ENCODE results near the gene FANCC.

FANCC gene

DNA sequence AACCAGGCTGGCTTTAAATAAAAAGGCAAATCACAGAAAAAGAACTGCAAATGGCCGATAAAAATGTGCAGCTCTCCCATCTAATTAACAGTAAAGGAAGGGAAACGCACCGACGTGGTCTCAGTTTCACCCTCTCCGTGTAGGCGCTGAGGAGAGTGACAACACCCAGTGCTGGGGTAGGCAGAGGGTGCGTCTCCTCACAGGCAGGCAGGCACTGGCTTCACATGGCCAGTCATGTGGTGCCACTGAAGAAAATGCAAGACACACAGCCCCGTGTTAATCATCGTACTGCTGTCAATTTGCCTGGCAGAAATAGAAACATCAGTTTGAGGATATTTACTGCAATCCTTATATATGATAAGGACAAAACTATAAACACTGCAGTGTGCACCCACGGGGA is 178.4 kb downstream of the FANCC start:
- no peak for DNase-seq

DNA sequence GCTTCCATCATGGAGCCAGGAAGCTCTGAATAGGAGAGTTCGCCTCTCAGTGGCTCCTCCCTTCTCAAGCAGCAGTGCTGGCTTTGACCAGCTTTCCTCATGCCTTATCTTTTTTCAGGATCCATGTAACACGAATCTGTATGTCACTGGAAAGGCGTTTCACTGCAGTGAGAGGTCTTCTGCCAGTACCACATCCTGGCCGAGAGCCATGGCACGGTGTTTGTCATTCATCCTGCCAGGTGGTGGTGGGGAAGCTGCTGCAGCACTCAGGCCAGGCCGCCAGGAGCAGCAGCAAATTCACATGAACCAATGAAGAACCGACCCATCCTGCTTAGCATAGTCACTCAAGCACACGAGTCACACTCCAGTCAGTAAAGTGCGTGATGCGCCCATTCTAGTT is 179.0 kb downstream of the FANCC start:
- no peak for DNase-seq

DNA sequence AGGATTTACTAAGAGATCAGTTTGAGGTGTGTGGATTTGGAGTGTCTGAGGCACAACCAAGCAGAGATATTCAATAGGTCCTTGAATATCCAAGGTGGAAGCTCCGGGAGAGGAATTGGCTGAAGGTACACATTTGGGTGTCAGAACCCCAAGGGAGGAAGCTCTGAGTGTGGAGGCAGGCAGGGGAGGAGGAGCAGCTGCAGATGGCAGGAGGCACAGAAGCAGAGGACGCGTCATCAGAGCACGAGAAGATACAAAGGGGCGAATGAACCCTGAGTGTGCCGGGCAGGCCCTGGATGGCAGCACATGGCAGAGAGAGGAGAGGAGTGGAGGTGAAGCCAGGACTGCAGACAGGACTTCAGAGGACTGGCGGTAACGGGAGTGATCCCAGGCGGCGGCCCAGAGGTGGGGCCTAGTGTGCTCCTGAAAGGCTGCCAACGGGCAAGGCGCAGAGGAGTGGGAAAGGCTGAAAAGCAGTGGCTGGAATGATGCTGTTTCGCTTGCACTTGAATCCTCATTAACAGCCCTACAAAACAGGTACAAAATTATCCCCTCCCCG is 179.8 kb downstream of the FANCC start:
- no peak for DNase-seq

DNA sequence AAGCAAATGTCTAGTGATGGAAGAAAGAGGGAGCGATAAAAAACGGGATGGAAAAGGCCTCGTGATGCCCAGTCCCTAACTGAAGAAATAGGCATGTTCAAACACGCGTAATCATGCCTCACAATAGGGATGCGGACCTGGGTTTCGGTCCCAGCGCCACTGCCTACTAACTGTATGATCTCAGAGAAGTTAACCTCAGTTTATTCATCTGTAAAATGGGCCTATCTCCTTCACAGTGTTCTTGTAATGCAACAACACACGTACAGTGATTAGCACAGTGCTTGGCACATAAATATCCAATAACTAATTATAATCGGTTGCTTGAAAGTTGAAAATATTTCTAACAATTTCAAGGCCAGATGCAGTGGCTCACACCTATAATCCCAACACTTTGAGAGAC is 181.8 kb downstream of the FANCC start:
- no peak for DNase-seq

DNA sequence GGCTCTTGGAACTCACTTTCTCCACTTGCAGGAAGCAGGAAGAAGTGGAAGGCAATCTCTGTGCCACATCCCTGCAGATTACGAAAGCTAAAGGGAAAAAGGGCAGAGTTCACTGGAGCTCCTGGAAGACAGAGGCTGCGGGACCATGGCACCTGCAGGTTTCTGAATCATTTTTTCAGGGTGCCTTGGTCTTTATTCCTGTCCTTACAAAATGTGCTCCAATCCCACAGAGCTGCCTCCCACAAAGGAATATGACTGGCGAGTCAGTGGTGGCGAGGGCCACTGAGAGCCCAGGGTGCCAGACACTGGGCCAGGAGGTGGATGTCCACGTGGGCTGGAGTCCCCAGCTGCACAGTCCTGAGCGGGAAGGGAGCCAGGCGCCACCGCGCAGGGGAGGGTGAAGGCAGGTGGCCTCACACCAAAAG is 183.0 kb downstream of the FANCC start:
- no peak for DNase-seq

DNA sequence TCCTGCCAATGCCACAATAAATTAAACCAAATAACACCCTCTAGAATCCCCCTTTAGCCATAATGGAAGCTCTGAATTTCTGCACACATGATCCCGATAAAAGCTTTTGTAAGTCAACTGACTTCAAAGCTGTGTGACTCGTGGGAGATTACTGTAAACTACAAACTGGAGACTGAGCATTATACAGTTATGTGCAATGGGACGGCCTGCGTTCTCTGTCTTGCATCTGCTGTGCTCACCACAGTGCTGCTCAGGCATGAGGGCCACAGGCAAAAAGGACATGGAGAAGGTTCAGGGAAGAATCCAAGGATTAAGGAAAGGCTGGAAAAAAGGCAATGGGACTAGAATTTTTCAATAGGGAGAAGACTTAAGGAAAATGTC is 184.2 kb downstream of the FANCC start:
- no peak for DNase-seq

DNA sequence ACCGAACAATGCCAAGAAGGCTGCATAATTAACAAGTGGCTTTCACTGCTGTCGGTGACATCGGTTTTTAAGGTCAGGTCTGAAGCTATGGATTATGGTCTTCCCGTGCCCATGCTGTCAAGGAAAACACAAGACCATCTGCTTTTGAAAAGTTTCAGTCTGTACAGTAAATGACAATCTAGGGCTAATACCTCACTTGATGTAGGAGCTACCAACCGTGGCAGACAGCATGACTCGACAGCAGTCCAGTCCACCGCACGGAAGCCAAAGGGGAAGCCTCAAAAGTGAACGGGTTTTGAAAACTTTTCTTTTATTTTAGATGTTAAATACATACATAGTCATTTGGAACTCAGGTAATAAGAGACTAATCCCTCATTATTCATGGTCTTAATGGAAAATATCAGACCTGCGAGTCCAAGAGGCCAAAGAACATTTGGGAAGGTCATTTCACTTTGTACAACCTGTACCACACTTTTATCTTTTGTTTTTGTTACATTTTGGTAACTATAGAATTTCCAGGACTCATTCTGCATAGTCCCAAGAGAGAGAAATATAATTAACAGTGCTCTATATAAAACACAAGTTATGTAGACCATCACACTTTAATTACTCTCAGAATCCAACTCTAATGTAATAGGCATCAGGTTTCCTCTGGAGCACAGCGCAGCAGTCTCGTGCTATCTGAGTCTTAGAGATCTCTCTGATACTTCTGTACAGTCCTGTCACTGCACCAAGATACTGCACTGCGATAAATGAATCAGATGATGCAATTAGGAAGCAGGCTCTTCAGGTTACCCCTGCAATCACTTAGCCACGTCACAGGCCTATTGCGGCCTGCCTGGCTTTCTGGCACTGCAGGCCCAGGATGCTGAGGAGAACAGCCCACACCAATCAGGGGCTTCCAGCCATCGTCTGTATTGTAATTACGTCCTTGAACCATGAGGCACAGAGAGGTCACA is 184.9 kb downstream of the FANCC start:
- no peak for DNase-seq

DNA sequence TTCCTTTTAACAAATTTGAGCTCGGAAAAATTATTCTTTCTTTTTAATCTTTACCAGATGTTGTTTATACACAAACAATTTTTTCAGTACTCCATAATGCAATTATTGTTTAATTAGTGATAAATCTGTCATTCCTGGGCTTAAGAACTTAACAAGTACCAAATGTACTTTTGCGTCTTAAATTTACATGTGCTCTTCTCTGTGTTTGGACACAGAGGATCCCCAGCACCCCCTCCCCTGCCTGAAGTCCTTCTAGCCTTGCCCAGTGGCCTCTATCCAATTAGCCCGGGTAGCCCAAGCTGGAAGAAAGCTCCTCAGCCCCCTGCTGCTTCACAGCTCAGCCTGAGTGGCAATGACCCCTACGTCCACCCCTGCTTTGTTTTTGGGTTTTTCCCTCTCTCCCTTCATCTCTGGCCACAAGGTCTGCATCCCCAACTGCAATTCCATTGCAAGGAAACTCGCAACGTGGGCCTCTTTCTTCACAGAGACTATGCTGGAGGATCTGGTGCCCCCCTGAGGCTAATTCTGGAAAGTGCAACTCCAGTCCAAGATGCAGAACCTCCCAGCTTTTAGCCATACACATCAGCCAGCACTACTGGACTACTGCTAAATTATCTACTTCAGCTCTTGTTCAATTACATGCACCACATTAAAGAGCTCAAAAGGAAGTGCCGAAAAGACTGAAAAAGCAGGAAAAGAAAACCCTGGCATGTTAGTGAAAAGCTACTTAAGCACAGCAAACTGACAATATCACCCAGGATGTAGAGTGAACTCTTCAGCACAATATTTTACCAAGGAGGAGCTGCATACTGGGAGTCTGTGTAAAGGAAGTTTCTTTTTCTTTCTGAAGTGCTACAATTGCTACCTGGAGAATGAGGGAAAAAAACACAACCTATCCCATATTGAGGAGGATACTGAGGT is 186.2 kb downstream of the FANCC start:
- DNase-seq: peak; percentile 42

DNA sequence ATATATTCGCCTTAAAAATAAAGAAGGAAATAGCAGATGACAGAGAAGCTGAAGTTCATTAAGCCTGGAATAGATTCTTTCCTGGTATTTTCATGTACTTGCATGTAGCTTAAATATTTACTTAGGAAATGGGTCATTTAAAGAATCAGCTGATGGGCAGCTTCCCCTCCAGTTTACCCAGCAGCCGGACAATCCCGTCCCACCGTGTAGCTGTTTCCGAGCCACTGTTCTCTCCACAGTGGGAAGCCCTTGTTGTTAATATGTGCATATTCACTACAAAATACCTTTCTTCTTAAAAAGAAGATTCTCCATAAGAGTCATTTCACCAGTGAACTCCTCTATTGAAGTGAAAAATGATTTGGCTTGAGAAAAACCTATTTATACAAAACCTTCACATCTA is 187.0 kb downstream of the FANCC start:
- DNase-seq: no peak

DNA sequence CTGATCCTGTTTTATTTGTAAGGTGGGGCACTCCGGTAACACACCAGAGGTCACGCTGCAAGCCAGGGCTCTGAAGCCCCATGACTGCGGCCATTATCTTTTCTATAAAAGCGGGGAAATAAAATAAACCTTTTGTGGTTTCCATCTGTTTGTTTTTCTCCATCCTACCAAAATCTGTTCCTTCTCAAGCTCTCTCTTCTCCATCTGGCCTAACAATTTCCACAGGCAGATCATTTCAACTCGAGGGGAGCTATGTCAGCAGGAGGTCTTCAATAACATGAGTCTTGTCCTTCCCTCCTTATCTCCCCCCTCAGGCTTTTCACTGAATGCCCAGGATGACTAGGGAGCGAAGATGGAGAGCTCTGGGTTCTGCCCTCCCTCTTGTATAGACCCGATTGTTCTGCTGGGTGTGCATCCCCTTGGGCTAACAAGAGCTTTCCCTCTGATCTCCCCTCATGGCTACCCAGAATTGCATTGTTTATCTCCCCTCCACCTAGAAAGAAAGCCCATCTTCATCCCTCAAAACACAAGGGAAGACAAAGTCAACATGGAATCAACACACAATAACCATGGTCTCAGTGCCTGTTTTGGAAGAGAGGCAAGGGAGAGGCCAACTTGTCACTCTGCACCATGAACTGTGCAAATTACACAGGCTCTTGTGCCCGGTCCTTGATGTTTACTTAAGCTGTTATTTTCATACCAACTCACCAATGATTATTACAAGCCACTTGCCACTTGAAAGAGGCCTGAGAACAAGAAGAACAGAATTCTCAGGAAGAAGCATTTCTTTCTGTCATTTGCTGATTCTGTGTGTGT is 187.8 kb downstream of the FANCC start:
- no peak for DNase-seq

DNA sequence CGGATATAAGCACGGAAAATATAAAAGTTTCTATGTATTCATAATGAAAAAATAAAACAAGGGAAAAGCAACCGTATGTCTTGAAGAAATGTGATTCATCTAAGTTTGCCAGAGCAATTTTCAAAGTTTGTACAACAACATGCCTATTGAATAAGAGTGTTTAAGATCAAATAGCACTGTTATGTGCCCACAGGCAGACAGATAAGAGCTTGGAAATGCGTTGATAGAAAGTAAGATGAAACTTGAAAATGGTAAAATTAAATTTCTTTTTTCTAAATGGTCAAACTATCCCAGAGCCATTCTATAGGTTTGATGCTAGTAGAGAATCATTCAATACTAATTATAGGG is 189.4 kb downstream of the FANCC start:
- no peak for DNase-seq

DNA sequence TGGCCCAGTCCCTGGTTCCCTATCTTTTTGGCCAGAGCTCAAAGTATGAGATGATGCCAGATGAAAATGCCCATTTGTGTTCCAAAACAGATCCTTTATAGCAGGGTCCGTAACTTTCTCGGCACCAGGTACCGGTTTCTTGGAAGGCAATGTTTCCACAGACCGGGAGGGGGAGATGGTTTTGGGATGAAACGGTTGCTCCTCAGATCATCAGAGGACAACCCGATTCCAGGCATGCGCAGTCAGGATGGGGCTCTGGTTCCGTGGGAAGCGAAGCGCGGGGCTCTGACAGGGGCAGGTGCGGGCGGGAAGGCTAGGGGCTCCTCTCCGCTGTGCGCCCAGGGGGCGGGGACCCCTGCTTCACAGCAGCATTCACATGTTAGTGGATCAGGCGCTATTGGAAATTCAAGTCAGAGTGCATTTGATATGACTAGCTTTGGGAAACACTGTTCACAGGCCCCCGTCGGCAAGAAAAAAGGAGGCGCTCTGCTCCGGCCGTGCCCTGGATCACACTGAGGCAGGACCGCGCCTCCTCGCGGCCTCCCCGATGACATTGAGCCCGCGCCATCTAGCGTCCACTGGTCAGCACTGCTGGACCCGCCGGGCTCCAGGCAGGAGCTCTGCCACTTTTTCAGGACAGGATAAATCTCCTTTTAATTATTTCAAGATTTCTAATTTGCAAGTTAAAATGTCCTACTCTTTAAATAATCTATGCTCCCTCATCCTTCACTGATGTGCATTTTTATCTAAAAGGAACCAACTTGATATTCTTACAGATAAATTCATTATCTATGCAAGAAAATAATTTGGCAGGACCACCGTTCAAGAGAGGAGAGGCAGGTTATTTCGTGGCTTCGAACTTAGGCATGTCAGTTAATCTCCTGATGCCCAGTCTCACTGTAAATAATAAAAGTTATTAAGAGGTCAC is 190.0 kb downstream of the FANCC start:
- peak; percentile 73 for DNase-seq

DNA sequence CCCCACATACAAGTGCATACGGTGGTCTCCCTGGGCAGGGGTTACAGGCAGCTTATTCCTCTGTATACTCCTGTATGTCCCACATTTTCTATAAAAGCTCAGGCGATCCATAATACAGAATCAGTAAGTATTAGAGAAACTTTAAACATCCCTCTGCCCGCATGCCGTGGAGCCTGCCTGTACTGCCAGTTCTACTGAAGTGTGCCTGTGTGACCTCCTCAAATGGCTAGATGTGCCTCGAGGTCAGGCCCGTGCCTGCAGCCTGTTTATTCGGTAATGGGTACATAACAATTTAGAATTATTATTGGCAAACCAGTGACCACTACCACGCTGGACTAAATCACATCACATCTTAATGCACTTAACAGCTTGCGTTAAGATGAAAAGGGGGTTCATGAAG is 190.8 kb downstream of the FANCC start:
- no peak for DNase-seq

DNA sequence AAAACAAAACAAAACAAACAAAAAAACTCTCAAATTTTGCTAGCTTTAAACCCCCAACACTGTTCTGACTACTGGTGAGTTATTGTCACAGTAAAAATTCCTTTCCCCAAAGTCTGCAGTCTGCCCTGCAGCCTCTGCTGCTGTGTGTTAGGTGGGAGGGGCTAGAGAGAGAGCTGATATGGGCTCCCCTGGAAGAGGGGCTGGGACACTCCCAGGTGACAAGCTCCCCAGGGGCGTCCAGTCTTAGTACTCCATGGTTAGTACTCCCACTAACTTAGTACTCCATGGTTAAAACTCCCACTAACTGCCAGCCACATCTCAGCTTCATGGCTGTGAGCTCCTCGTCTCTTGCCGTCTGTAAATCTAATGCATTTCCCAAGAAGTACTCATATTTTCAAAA is 191.9 kb downstream of the FANCC start:
- no peak for DNase-seq

DNA sequence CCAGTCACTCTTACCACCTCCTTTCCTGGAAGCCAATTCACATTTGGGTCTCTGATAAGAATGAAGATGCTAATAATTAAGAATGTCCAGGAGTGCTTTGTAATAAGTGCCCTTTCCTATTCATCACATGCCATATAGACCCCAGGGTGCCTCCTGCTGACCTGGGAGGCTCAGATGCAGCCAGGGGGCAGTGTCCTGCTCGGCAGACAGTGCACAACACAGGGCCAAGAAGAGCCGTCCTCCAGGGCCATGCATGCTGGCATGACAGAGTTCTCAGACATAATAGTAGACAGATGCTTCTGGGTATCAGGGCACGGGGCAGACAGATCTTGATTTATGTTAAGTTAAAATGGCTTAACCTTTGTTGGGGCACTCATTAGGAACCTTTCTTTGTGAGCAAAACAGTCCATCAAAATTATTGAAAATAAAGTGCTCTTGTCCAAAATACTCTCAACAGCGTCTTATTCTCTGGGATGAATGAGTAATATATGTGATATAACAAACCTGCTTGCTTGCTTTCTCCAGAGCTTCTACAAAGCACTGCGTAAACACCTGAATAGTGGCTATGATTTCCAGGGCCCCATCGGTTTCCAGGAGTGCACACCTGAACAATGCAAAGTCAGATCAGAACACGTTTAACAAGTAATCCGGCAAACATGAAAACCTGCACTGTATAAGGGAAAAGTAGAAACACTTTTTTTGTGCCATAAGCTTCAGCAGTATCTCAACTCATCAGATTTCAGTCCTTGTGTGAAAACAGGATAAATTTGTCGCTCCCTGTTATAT is 192.7 kb downstream of the FANCC start:
- peak; percentile 3 for DNase-seq

DNA sequence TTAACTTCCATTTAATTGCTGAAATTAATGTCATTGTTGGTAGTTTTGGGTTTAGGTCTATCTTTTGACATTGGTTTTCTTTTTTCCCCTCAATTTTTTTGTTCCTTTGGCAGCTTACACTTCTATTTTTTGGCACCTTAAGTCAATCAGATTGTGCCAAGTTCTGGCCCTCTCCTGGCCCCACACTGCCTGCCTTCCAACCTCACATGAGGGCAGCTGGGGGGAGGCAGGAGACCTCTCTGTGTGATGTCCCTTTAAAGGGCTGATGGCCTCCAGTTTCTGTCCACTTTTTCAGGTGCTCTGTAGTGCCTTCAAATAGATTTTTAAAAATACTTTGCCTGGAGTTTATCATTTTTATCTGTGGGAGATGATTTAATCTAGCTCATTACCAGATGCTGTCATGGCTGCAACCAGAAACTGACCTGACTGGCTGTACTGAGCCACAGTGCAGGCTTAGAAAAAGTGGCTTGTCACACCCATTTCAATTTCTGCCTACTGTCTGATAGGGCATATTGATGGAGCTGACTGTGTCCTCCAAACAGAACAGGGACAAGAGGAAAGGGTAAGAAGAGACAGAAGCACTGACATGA is 196.6 kb downstream of the FANCC start:
- no peak for DNase-seq

DNA sequence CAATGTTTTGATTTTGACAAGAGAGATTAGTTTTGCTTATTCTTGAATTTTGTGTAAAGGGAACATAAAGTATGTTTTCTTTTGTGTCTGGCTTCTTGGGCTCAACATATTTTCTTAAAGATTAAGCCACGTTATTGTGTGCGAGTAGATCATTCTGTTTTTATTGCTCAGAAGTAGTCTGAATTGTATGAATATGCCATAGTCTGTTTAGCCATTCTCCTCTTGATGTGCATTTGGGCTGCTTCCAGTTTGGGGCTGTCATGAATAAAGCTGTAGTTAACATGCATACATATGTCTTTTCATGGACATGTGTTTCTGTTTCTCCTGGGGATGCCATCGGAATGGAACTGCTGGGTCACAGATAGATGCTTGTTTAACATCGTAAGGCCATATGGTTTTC is 198.9 kb downstream of the FANCC start:
- no peak for DNase-seq

DNA sequence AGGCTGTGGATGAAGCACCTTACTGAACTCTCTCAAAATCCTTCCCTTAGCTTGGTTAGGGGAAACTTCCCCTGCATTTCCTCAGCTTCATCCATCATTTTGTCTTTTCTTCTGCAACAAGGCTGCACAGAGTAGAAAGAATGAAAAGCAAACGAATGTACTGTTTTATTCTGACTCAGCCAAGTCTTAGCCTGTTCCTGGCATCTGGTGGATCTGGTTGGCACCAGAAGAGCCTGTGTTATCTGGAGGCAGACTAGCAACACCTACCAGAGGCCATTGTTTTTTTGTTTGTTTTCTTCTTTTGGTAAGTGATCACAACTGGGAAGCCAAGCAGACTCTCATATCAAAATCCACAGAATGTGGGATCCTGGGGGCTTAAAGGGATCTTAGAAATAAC is 200.7 kb downstream of the FANCC start:
- DNase-seq: no peak

DNA sequence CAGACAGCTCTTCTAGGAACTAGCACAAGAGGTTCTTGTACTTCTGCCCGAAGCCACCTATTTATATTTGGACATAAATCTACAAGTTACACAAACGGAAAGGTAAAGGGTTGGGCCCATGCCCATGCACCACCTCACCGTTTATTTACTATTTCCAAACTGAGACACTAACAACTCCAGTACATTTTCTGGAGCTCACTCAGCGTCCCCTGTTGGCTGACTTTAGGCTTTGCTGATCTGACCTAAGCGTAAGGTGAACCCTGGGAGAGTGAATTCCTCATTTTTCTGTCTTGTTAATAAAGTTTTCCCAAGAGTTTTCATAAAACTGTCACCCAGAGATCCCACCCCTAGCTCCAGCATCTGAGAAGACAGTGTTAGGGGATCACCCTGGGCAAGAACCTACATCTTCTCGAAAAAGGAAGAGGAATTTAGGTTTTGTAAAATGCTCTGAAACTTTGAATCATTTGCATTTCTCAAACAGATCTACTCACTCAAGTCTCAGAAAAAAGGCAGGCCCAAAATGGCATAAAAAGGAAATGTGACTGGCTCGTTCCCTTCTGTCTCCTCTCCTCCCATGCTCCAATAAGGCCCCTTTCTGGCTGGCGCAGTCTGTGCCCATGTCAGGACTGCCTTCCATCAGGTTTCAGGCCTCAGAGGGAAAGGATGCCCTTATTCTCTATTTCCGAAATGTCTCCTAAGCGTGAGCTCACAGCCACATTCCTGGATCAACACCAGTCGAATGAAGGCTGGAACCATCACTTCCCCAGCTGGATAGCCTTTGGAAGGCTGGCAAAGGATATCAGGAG is 201.3 kb downstream of the FANCC start:
- DNase-seq: no peak
